HEK293 (cell line): ENCODE results near the gene SLC25A11.

Experiments
- CTCF ChIA-PET: fragments of 350-600 bp; formaldehyde crosslinking; extraction: SDS; loops from one replicate; lab custom pipeline; 2021; ENCODE audit warnings: antibody characterized with exemption; lab: Yijun Ruan, JAX
- POLR2A ChIA-PET: fragments of 300-600 bp; formaldehyde crosslinking; extraction: SDS; loops from one replicate; lab custom pipeline; 2020; ENCODE audit warnings: antibody characterized with exemption, inconsistent platforms; lab: Yijun Ruan, JAX
- H3K27ac ChIP-seq: fragments of 200-500 bp; sonication (Bioruptor generic); 2 replicates; pipeline ENCODE4 v1.5.1; 2014; ENCODE audit warnings: low read depth, low read length, control low read depth, inconsistent platforms; ENCODE audit errors: extremely low read depth
- H3K36me3 ChIP-seq, 2 experiments: fragments of 200-500 bp in 1 of 2; sonication (Bioruptor generic) in 1 of 2; 1 replicate in 1 of 2; 2 replicates in 1 of 2; pipeline ENCODE4 v1.5.1; 2014 to 2017; ENCODE audit warnings: inconsistent platforms in 2 of 2, low read length in 2 of 2; ENCODE audit not compliant: control insufficient read depth in 2 of 2, insufficient read depth in 1 of 2
- H3K4me1 ChIP-seq: fragments of 200-500 bp; sonication (Bioruptor generic); 2 replicates; pipeline ENCODE4 v1.5.1; 2014; ENCODE audit warnings: mild to moderate bottlenecking, low read length, inconsistent platforms; ENCODE audit not compliant: control insufficient read depth, insufficient read depth
- H3K4me3 ChIP-seq: 2 replicates; pipeline ENCODE4 v1.5.1; 2011; ENCODE audit warnings: low read depth, mild to moderate bottlenecking, control low read depth, low read length, moderate library complexity
- H3K9me3 ChIP-seq: fragments of 200-500 bp; sonication (Bioruptor generic); 2 replicates; pipeline ENCODE4 v1.5.1; 2014; ENCODE audit warnings: low read depth, low read length, inconsistent platforms; ENCODE audit not compliant: control insufficient read depth, insufficient read depth
- CTCF ChIP-seq: fragments of 450-650 bp; formaldehyde crosslinking; IDR thresholded peaks from 2 replicates; pipeline ENCODE4 v1.5.1; 2016; ENCODE audit warnings: missing biosample characterization, missing genetic modification characterization
- EGR2 ChIP-seq: fragments of 450-650 bp; formaldehyde crosslinking; IDR thresholded peaks from 2 replicates; pipeline ENCODE4 v1.5.1; 2016; ENCODE audit warnings: low read depth, missing biosample characterization, missing genetic modification characterization
- FEZF1 ChIP-seq: fragments of 450-650 bp; formaldehyde crosslinking; IDR thresholded peaks from 2 replicates; pipeline ENCODE4 v1.5.1; 2016; ENCODE audit warnings: missing biosample characterization, missing genetic modification characterization
- GLI2 ChIP-seq: fragments of 450-650 bp; formaldehyde crosslinking; IDR thresholded peaks from 2 replicates; pipeline ENCODE4; 2017; ENCODE audit warnings: missing biosample characterization, missing genetic modification characterization, low read depth, borderline replicate concordance
- GLI4 ChIP-seq: fragments of 450-650 bp; formaldehyde crosslinking; IDR thresholded peaks from 2 replicates; pipeline ENCODE4 v1.5.1; 2016; ENCODE audit warnings: missing biosample characterization, missing genetic modification characterization
- HOXA7 ChIP-seq: sonication (generic); formaldehyde crosslinking; IDR thresholded peaks from 2 replicates; pipeline ENCODE4 v1.8.1; 2022; ENCODE audit warnings: missing genetic modification reagents, borderline replicate concordance
- KLF1 ChIP-seq: fragments of 450-650 bp; formaldehyde crosslinking; IDR thresholded peaks from 2 replicates; pipeline ENCODE4 v1.5.1; 2016; ENCODE audit warnings: missing biosample characterization, missing genetic modification characterization
- KLF10 ChIP-seq: fragments of 450-650 bp; IDR thresholded peaks from 2 replicates; pipeline ENCODE4 v1.5.1; 2018; ENCODE audit warnings: missing biosample characterization, mild to moderate bottlenecking, missing genetic modification characterization
- KLF16 ChIP-seq: fragments of 450-650 bp; formaldehyde crosslinking; IDR thresholded peaks from 2 replicates; pipeline ENCODE4 v1.5.1; 2017; ENCODE audit warnings: missing biosample characterization, missing genetic modification characterization
- KLF8 ChIP-seq: fragments of 450-650 bp; formaldehyde crosslinking; IDR thresholded peaks from 2 replicates; pipeline ENCODE4 v1.5.1; 2016; ENCODE audit warnings: missing biosample characterization, missing genetic modification characterization
- PATZ1 ChIP-seq: fragments of 450-650 bp; formaldehyde crosslinking; IDR thresholded peaks from 2 replicates; pipeline ENCODE4 v1.5.1; 2016; ENCODE audit warnings: missing biosample characterization, missing genetic modification characterization
- PBX3 ChIP-seq: sonication (generic); formaldehyde crosslinking; IDR thresholded peaks from 2 replicates; pipeline ENCODE4 v1.8.1; 2022; ENCODE audit warnings: mild to moderate bottlenecking, moderate library complexity, missing genetic modification reagents
- SP2 ChIP-seq: fragments of 450-650 bp; formaldehyde crosslinking; IDR thresholded peaks from 2 replicates; pipeline ENCODE4 v1.5.1; 2016; ENCODE audit warnings: missing biosample characterization, missing genetic modification characterization
- SP3 ChIP-seq: fragments of 450-650 bp; formaldehyde crosslinking; IDR thresholded peaks from 2 replicates; pipeline ENCODE4 v1.5.1; 2016; ENCODE audit warnings: missing biosample characterization, missing genetic modification characterization
- ZFP41 ChIP-seq: fragments of 450-650 bp; formaldehyde crosslinking; IDR thresholded peaks from 2 replicates; pipeline ENCODE4 v1.5.1; 2016; ENCODE audit warnings: missing biosample characterization, missing genetic modification characterization, borderline replicate concordance
- ZIC2 ChIP-seq: fragments of 450-650 bp; formaldehyde crosslinking; IDR thresholded peaks from 2 replicates; pipeline ENCODE4 v1.5.1; 2016; ENCODE audit warnings: missing biosample characterization, missing genetic modification characterization
- ZNF23 ChIP-seq: fragments of 450-650 bp; formaldehyde crosslinking; IDR thresholded peaks from 2 replicates; pipeline ENCODE4 v1.5.1; 2016; ENCODE audit warnings: missing biosample characterization, missing genetic modification characterization, borderline replicate concordance
- ZNF292 ChIP-seq: fragments of 450-650 bp; formaldehyde crosslinking; IDR thresholded peaks from 2 replicates; pipeline ENCODE4 v1.5.1; 2016; ENCODE audit warnings: low read depth, missing biosample characterization, missing genetic modification characterization, borderline replicate concordance
- ZNF610 ChIP-seq: fragments of 450-650 bp; formaldehyde crosslinking; IDR thresholded peaks from 2 replicates; pipeline ENCODE4 v1.5.1; 2016; ENCODE audit warnings: missing biosample characterization, missing genetic modification characterization, borderline replicate concordance
- ZNF658 ChIP-seq: fragments of 450-650 bp; formaldehyde crosslinking; IDR thresholded peaks from 2 replicates; pipeline ENCODE4; 2016; ENCODE audit warnings: missing biosample characterization, missing genetic modification characterization
- ZNF660 ChIP-seq: fragments of 450-650 bp; IDR thresholded peaks from 2 replicates; pipeline ENCODE4 v1.5.1; 2018; ENCODE audit warnings: missing biosample characterization, mild to moderate bottlenecking, missing genetic modification characterization
- ZNF704 ChIP-seq: fragments of 450-650 bp; formaldehyde crosslinking; IDR thresholded peaks from 2 replicates; pipeline ENCODE4 v1.5.1; 2016; ENCODE audit warnings: missing biosample characterization, missing genetic modification characterization
- ZNF785 ChIP-seq: fragments of 450-650 bp; formaldehyde crosslinking; IDR thresholded peaks from 2 replicates; pipeline ENCODE4 v1.5.1; 2016; ENCODE audit warnings: missing biosample characterization, missing genetic modification characterization

SLC25A11 gene

GRCh38 chr17:4901648-4902344, 38.0 kb downstream of the SLC25A11 start:
- Histone ChIP-seq H3K4me1 (peaks cover 3% of the 10 kb centered on the region; the same call in 1 of the 2 replicates), H3K4me3 (no peak overlapping the region), H3K9me3 (no peaks in the 10 kb centered on the region), H3K36me3 (peaks cover 0 to 28% of the 10 kb centered on the region in 2 experiments; a peak in 1 of 3 replicates), H3K27ac (no peak overlapping the region)
- CTCF ChIA-PET: interaction anchor here (0.6 to 1.6 kb wide), 7 partner anchors 10 to 339 kb away, joined by 3 to 7 read pairs (median 3); no protein-coding TSS in a partner anchor
- no peak for TF ChIP-seq ZNF704
- TF ChIP-seq KLF8 (tag by site-specific recombination): peak; percentile 57; the same call in 1 of the 2 replicates
- TF ChIP-seq FEZF1 (tag by site-specific recombination): no peak
- TF ChIP-seq EGR2: no peak
- no peak for TF ChIP-seq GLI4
- TF ChIP-seq ZNF292 (tag by site-specific recombination): no peak
- TF ChIP-seq CTCF (tag by site-specific recombination): no peak
- TF ChIP-seq ZIC2 (tag by site-specific recombination): no peak
- no peak for TF ChIP-seq HOXA7 (CRISPR knock-in tag)
- no peak for TF ChIP-seq PATZ1
- TF ChIP-seq PBX3 (CRISPR knock-in tag): no peak
- no peak for TF ChIP-seq KLF16 (tag by site-specific recombination)
- TF ChIP-seq KLF1 (tag by site-specific recombination): no peak
- TF ChIP-seq ZNF610 (tag by site-specific recombination): no peak
- peak; percentile 31 for TF ChIP-seq SP2 (tag by site-specific recombination)
- no peak for TF ChIP-seq ZNF23 (tag by site-specific recombination)
- TF ChIP-seq ZNF785 (tag by site-specific recombination): no peak
- TF ChIP-seq ZFP41 (tag by site-specific recombination): no peak
- no peak for TF ChIP-seq ZNF658 (tag by site-specific recombination)
- TF ChIP-seq SP3 (tag by site-specific recombination): peak; percentile 40; the same call in 1 of the 2 replicates
- no peak for TF ChIP-seq GLI2 (tag by site-specific recombination)
- TF ChIP-seq KLF10 (tag by site-specific recombination): no peak
- no peak for TF ChIP-seq ZNF660 (tag by site-specific recombination)
- POLR2A ChIA-PET: interaction anchor here (0.6 to 2.1 kb wide), 4 partner anchors 44 to 299 kb away, joined by 3 to 6 read pairs (median 4); partner anchors contain the start of gene SPAG7
